Vagina (tissue), 2 donors: Measurements from ENCODE around the gene CHD1. TPM values are rescaled to one million over a fixed set of nuclear protein-coding genes. Genes with fewer than 3 reads are reported as not detected.

ENCODE experiments used
- DNase-seq, 2 donors: peaks; one replicate each; pipeline ENCODE4 v3.0.0-alpha.2; 2017; ENCODE audit errors: extremely low spot score in 2 of 2
- H3K27ac ChIP-seq: fragments of 200-600 bp; sonication (generic); one replicate; pipeline ENCODE4 v1.5.1; 2019
- H3K27me3 ChIP-seq: fragments of 200-600 bp; sonication (generic); one replicate; pipeline ENCODE4 v1.5.1; 2019
- H3K36me3 ChIP-seq, 2 donors: fragments of 200-600 bp; sonication (generic); one replicate each; pipeline ENCODE4 v1.5.1; 2017 to 2019
- H3K4me1 ChIP-seq: fragments of 200-600 bp; sonication (generic); one replicate; pipeline ENCODE4 v1.5.1; 2019
- H3K4me3 ChIP-seq, 2 donors: fragments of 200-600 bp; sonication (generic); 1 replicate in 1 of 2; 2 replicates in 1 of 2; pipeline ENCODE4 v1.5.1; 2016 to 2019
- H3K9me3 ChIP-seq: fragments of 200-600 bp; sonication (generic); one replicate; pipeline ENCODE4 v1.5.1; 2019
- CTCF ChIP-seq, 3 experiments: fragments of 450-650 bp in 2 of 3; fragments of 200-600 bp in 1 of 3; sonication (generic) in 1 of 3; IDR thresholded peaks; one replicate each; pipeline ENCODE4 v1.5.1; 2017 to 2019; ENCODE audit warnings: antibody characterized with exemption in 3 of 3, mild to moderate bottlenecking in 2 of 3, moderate library complexity in 2 of 3
- POLR2A ChIP-seq, 2 donors: fragments of 450-650 bp; IDR thresholded peaks; one replicate each; pipeline ENCODE4 v1.6.1; 2017; ENCODE audit warnings: antibody characterized with exemption in 2 of 2, mild to moderate bottlenecking in 2 of 2, moderate library complexity in 2 of 2
- POLR2AphosphoS5 ChIP-seq, 2 donors: sonication (generic); formaldehyde crosslinking; IDR thresholded peaks; one replicate each; pipeline ENCODE4 v1.9.0; 2017; ENCODE audit warnings: antibody characterized with exemption in 2 of 2, mild to moderate bottlenecking in 2 of 2, low read depth in 1 of 2; ENCODE audit not compliant: insufficient read depth in 1 of 2
- intact Hi-C: fragments of 100-400 bp; cut with DNase I; formaldehyde crosslinking; loops from one replicate; pipeline ENCODE4 v1.15.1; 2023
- total RNA-seq: library from RNA; depleted of rRNA; stranded (reverse); fragments of >200 nt; gene quantifications from one replicate; pipeline ENCODE4 v1.2.3, GENCODE V29; 2016

Gene CHD1
- total RNA-seq, 1 donor from 2014 or later: 81.5 TPM

GRCh38 chr5:98936948-98937715, 8.3 kb upstream of the CHD1 start:
- no peak for TF ChIP-seq POLR2AphosphoS5 (IDR thresholded peaks at IDR 0.05; ENCODE audit: insufficient read depth in 1 of 2, low read depth in 1 of 2)
- TF ChIP-seq CTCF (IDR thresholded peaks at IDR 0.05): no peak
- TF ChIP-seq POLR2A (IDR thresholded peaks at IDR 0.05): no peak
- DNase-seq: no peak
- intact Hi-C loops: no loop called here
- Histone ChIP-seq H3K27ac (no peak overlapping the region), H3K4me1 (peaks cover 45% of the 10 kb centered on the region), H3K4me3 (no peak overlapping the region), H3K9me3 (no peaks in the 10 kb centered on the region), H3K27me3 (no peaks in the 10 kb centered on the region), H3K36me3 (no peaks in the 10 kb centered on the region)

GRCh38 chr5:98935206-98935605, 6.4 kb upstream of the CHD1 start:
- DNase-seq: no peak
- no peaks in the 10 kb centered on the region for H3K27me3 ChIP-seq
- H3K27ac ChIP-seq: no peak overlapping the region
- intact Hi-C loops: no loop called here
- H3K9me3 ChIP-seq: no peaks in the 10 kb centered on the region
- H3K4me1 ChIP-seq: peaks cover 42% of the 10 kb centered on the region
- TF ChIP-seq POLR2A (IDR thresholded peaks at IDR 0.05) (no peak), POLR2AphosphoS5 (IDR thresholded peaks at IDR 0.05; ENCODE audit: insufficient read depth in 1 of 2, low read depth in 1 of 2) (no peak), CTCF (IDR thresholded peaks at IDR 0.05) (no peak)
- peaks cover 0 to 4% of the 10 kb centered on the region in 2 donors for H3K36me3 ChIP-seq
- H3K4me3 ChIP-seq: no peak overlapping the region

- no peaks in the 10 kb centered on the region for H3K9me3 ChIP-seq
- no peaks in the 10 kb centered on the region for H3K27me3 ChIP-seq
- TF ChIP-seq POLR2AphosphoS5 (IDR thresholded peaks at IDR 0.05; ENCODE audit: insufficient read depth in 1 of 2, low read depth in 1 of 2): no peak
- TF ChIP-seq POLR2A (IDR thresholded peaks at IDR 0.05): no peak
- TF ChIP-seq CTCF (IDR thresholded peaks at IDR 0.05): no peak
- no peak overlapping the region for H3K27ac ChIP-seq
- intact Hi-C loops: no loop called here
- H3K36me3 ChIP-seq: peaks cover 0 to 4% of the 10 kb centered on the region in 2 donors
- DNase-seq: no peak
- peaks cover 41% of the 10 kb centered on the region for H3K4me1 ChIP-seq
- H3K4me3 ChIP-seq: no peak overlapping the region
Observed at GRCh38 chr5:98934546-98934945, 5.7 kb upstream of the CHD1 start.

- H3K27me3 ChIP-seq: no peaks in the 10 kb centered on the region
- no peaks in the 10 kb centered on the region for H3K9me3 ChIP-seq
- TF ChIP-seq POLR2A (IDR thresholded peaks at IDR 0.05) (no peak), CTCF (IDR thresholded peaks at IDR 0.05) (no peak), POLR2AphosphoS5 (IDR thresholded peaks at IDR 0.05; ENCODE audit: insufficient read depth in 1 of 2, low read depth in 1 of 2) (no peak)
- H3K4me1 ChIP-seq: peaks cover 38% of the 10 kb centered on the region
- no peak for DNase-seq
- intact Hi-C loops: no loop called here
- H3K36me3 ChIP-seq: peaks cover 0 to 4% of the 10 kb centered on the region in 2 donors
- no peak overlapping the region for H3K27ac ChIP-seq
- no peak overlapping the region for H3K4me3 ChIP-seq
Observed at GRCh38 chr5:98933445-98934072, 4.8 kb upstream of the CHD1 start.
